IMR-90 (cell line): ENCODE data around the gene SARS1. TPM values are rescaled to one million over a fixed set of nuclear protein-coding genes. Genes with fewer than 3 reads are reported as not detected.

Experiments used
- ATAC-seq: fragments of 200-7000 bp; cut with Tn5 transposase; 2 replicates; pipeline ENCODE4 v1.9.1; 2020; ENCODE audit warnings: low read depth, mild to moderate bottlenecking, moderate library complexity
- BruUV-seq: library from RNA; stranded (reverse); fragments of 400-500 nt; replicated peaks from 2 replicates; lab custom pipeline; 2021; lab: Mats Ljungman, UMichigan
- CTCF ChIA-PET: fragments of 300-600 bp; formaldehyde crosslinking; extraction: SDS; loops from one replicate; lab custom pipeline; 2021; ENCODE audit warnings: antibody characterized with exemption; lab: Yijun Ruan, JAX
- POLR2A ChIA-PET: fragments of 300-600 bp; sonication (Branson Sonifier 250); formaldehyde crosslinking; loops from one replicate; lab custom pipeline; 2022; ENCODE audit warnings: antibody characterized with exemption; ENCODE audit not compliant: unreplicated experiment; lab: Charles Lee
- DNase-seq: peaks from one replicate; pipeline ENCODE4 v3.0.0; 2013
- H2AFZ ChIP-seq: replicated peaks from 2 replicates; pipeline ENCODE3; 2013; ENCODE audit warnings: low read length, mild to moderate bottlenecking; ENCODE audit not compliant: poor library complexity
- H2AK5ac ChIP-seq: 2 replicates; pipeline ENCODE4 v1.6.1; 2013; ENCODE audit warnings: low read depth, low read length, inconsistent platforms
- H2AK9ac ChIP-seq: replicated peaks from 2 replicates; pipeline ENCODE3; 2013; ENCODE audit warnings: mild to moderate bottlenecking, low read depth, low read length, moderate library complexity; ENCODE audit not compliant: poor library complexity
- H2BK120ac ChIP-seq: 2 replicates; pipeline ENCODE4 v1.6.1; 2013; ENCODE audit warnings: low read depth, low read length, inconsistent platforms
- H2BK15ac ChIP-seq: 3 replicates; pipeline ENCODE4 v1.6.1; 2013; ENCODE audit warnings: low read depth, low read length, inconsistent platforms
- H2BK20ac ChIP-seq: 2 replicates; pipeline ENCODE4 v1.6.1; 2013; ENCODE audit warnings: low read depth, mild to moderate bottlenecking, inconsistent platforms, low read length, moderate library complexity
- H2BK5ac ChIP-seq: 2 replicates; pipeline ENCODE4 v1.6.1; 2013; ENCODE audit warnings: mild to moderate bottlenecking, low read depth, low read length, inconsistent platforms; ENCODE audit not compliant: poor library complexity, severe bottlenecking
- H3K14ac ChIP-seq: replicated peaks from 2 replicates; pipeline ENCODE4 v1.6.1; 2013; ENCODE audit warnings: low read depth, low read length, inconsistent platforms
- H3K18ac ChIP-seq: 2 replicates; pipeline ENCODE4 v1.6.1; 2013; ENCODE audit warnings: low read depth, low read length, control low read depth
- H3K23ac ChIP-seq: 2 replicates; pipeline ENCODE4 v1.6.1; 2013; ENCODE audit warnings: low read depth, low read length, inconsistent platforms
- H3K27ac ChIP-seq: 2 replicates; pipeline ENCODE4 v1.5.1; 2013; ENCODE audit warnings: mild to moderate bottlenecking, control low read depth, low read length; ENCODE audit not compliant: insufficient read depth
- H3K27me3 ChIP-seq: 2 replicates; pipeline ENCODE4 v1.6.1; 2013; ENCODE audit warnings: low read length; ENCODE audit not compliant: control insufficient read depth, insufficient read depth
- H3K36me3 ChIP-seq: 2 replicates; pipeline ENCODE4 v1.6.1; 2013; ENCODE audit warnings: low read length, mixed read lengths; ENCODE audit not compliant: control insufficient read depth, insufficient read depth
- H3K4ac ChIP-seq: 2 replicates; pipeline ENCODE4 v1.6.1; 2013; ENCODE audit warnings: low read depth, low read length, inconsistent platforms
- H3K4me1 ChIP-seq: 2 replicates; pipeline ENCODE4 v1.6.1; 2013; ENCODE audit warnings: low read length, mixed read lengths; ENCODE audit not compliant: control insufficient read depth, insufficient read depth
- H3K4me2 ChIP-seq: 2 replicates; pipeline ENCODE4 v1.6.1; 2013; ENCODE audit warnings: low read depth, mild to moderate bottlenecking, control low read depth, low read length, moderate library complexity
- H3K4me3 ChIP-seq: 2 replicates; pipeline ENCODE4 v1.5.1; 2013; ENCODE audit warnings: low read depth, mild to moderate bottlenecking, control low read depth, low read length, moderate library complexity; ENCODE audit not compliant: insufficient read depth
- H3K56ac ChIP-seq: 2 replicates; pipeline ENCODE4 v1.6.1; 2013; ENCODE audit warnings: low read length, inconsistent platforms; ENCODE audit not compliant: insufficient read depth; ENCODE audit errors: extremely low read depth
- H3K79me1 ChIP-seq, 2 experiments: 2 replicates each; pipeline ENCODE4 v1.6.1; 2013; ENCODE audit warnings: low read length in 2 of 2, inconsistent platforms in 1 of 2, low read depth in 1 of 2
- H3K9ac ChIP-seq: 2 replicates; pipeline ENCODE4 v1.6.1; 2013; ENCODE audit warnings: low read depth, low read length, control low read depth
- H3K9me1 ChIP-seq: 2 replicates; pipeline ENCODE4 v1.6.1; 2013; ENCODE audit warnings: low read length, inconsistent platforms; ENCODE audit not compliant: insufficient read depth
- H3K9me3 ChIP-seq: 2 replicates; pipeline ENCODE4 v1.6.1; 2013; ENCODE audit warnings: low read length; ENCODE audit not compliant: control insufficient read depth, insufficient read depth
- H4K20me1 ChIP-seq: 2 replicates; pipeline ENCODE4 v1.6.1; 2013; ENCODE audit warnings: low read length, inconsistent platforms; ENCODE audit not compliant: insufficient read depth
- H4K5ac ChIP-seq: 2 replicates; pipeline ENCODE4 v1.6.1; 2013; ENCODE audit warnings: mild to moderate bottlenecking, low read depth, low read length, control low read depth
- H4K8ac ChIP-seq, 2 experiments: 2 replicates each; pipeline ENCODE4 v1.6.1; 2013; ENCODE audit warnings: low read depth in 2 of 2, low read length in 2 of 2, control low read depth in 1 of 2, inconsistent platforms in 1 of 2
- H4K91ac ChIP-seq: 2 replicates; pipeline ENCODE4 v1.6.1; 2013; ENCODE audit warnings: low read depth, low read length, inconsistent platforms; ENCODE audit not compliant: insufficient read depth
- CHD1 ChIP-seq: IDR thresholded peaks from 2 replicates; pipeline ENCODE4 v1.6.1; 2012; ENCODE audit warnings: low read depth, low read length, improper control_type of control experiment
- CTCF ChIP-seq: conservative IDR thresholded peaks from 2 replicates; pipeline ENCODE4 v1.5.1; 2012; ENCODE audit warnings: mild to moderate bottlenecking, low read depth, low read length, improper control_type of control experiment
- MAZ ChIP-seq: IDR thresholded peaks from 2 replicates; pipeline ENCODE4 v1.6.1; 2012; ENCODE audit warnings: low read depth, mild to moderate bottlenecking, low read length, improper control_type of control experiment, moderate library complexity, borderline replicate concordance
- NFE2L2 ChIP-seq: fragments of 150-350 bp; IDR thresholded peaks from 2 replicates; pipeline ENCODE4 v1.6.1; 2016; ENCODE audit warnings: low read depth, mild to moderate bottlenecking, low read length
- POLR2A ChIP-seq: IDR thresholded peaks from 2 replicates; pipeline ENCODE4 v1.6.1; 2012; ENCODE audit warnings: mild to moderate bottlenecking, low read depth, low read length
- RAD21 ChIP-seq: IDR thresholded peaks from 2 replicates; pipeline ENCODE4 v1.6.1; 2012; ENCODE audit warnings: low read length, improper control_type of control experiment
- SMC3 ChIP-seq: fragments of 150-350 bp; IDR thresholded peaks from 2 replicates; pipeline ENCODE4 v1.6.1; 2016; ENCODE audit warnings: low read depth, mild to moderate bottlenecking, antibody characterized with exemption, low read length, moderate library complexity
- WGBS, 2 experiments: methylation state at CpG; one replicate each; pipeline versions ENCODE4 v1.1.5 to v1.1.7; 2013; ENCODE audit warnings: missing lambda C conversion rate in 2 of 2; ENCODE audit not compliant: insufficient read length in 1 of 2; ENCODE audit errors: extremely low coverage in 2 of 2; 5-methylcytosine and 5-hydroxymethylcytosine counted together
- dilution Hi-C: fragments of 300-500 bp; cut with HindIII; formaldehyde crosslinking; loops from one replicate; pipeline ENCODE4 v1.14.3; 2018; ENCODE audit warnings: low sequenced_read_pairs; ENCODE audit not compliant: unreplicated experiment
- in situ Hi-C: fragments of 300-500 bp; cut with MboI; formaldehyde crosslinking; loops from 3 replicates; pipeline ENCODE4 v1.14.3; 2019; ENCODE audit warnings: low sequenced_read_pairs, inconsistent platforms, mixed read lengths
- intact Hi-C: fragments of 100-400 bp; cut with micrococcal nuclease; formaldehyde crosslinking; loops from 2 replicates; pipeline ENCODE4 v1.10.0; 2022
- polyA plus RNA-seq, 3 experiments: library from polyadenylated mRNA; depleted of rRNA; stranded (reverse); fragments of >200 nt; gene quantifications; 2 replicates each; pipeline ENCODE4 v1.2.3, GENCODE V29; 2012; ENCODE audit warnings: low replicate concordance in 1 of 3
- total RNA-seq: library from RNA; depleted of rRNA; stranded (reverse); fragments of >200 nt; gene quantifications from 2 replicates; pipeline ENCODE4 v1.2.3, GENCODE V29; 2012

The SARS1 gene
- total and polyA plus RNA-seq, 2 of the 4 experiments (the other 2 are of a cell fraction) = 231 to 348 TPM

GRCh38 chr1:109193653-109194590, 19.8 kb upstream of the SARS1 start:
- no TSS peak for BruUV-seq
- in situ Hi-C loops = no loop called here
- Histone ChIP-seq H2BK120ac (peak overlapping the region; percentile 75), H2AK9ac (no peak overlapping the region), H3K9me3 (no peaks in the 10 kb centered on the region), H3K9me1 (peaks cover 26% of the 10 kb centered on the region), H3K18ac (no peak overlapping the region), H2AFZ (peak overlapping the region; percentile 82), H3K79me1 (0 out of 4 replicates have a peak, but pooled peaks cover 0 to 3% of the 10 kb centered on the region in 2 experiments), H3K4me2 (no peak overlapping the region), H3K14ac (0 out of 2 replicates have a peak overlapping the region, but pooled peaks have one; percentile 46), H3K27me3 (no peaks in the 10 kb centered on the region), H3K23ac (no peak overlapping the region), H3K56ac (no peak overlapping the region), H2AK5ac (peak overlapping the region; percentile 32; the same call in 1 of the 2 replicates), H2BK20ac (peak overlapping the region; percentile 26; the same call in 1 of the 2 replicates), H3K4ac (peak overlapping the region; percentile 64), H3K9ac (no peak overlapping the region), H4K91ac (peak overlapping the region; percentile 26; the same call in 1 of the 2 replicates), H4K5ac (no peak overlapping the region), H2BK15ac (no peak overlapping the region), H4K20me1 (no peaks in the 10 kb centered on the region), H3K36me3 (no peaks in the 10 kb centered on the region), H4K8ac (peak overlapping the region in 1 of 2 experiments; percentile 67; a peak in 1 of 4 replicates), H3K27ac (no peak overlapping the region), H2BK5ac (no peak overlapping the region), H3K4me3 (no peak overlapping the region), H3K4me1 (peaks cover 20% of the 10 kb centered on the region)
- ChIA-PET CTCF (interaction anchor here (0.5 to 0.7 kb wide), 3 partner anchors 34 to 280 kb away, joined by 3 read pairs; no protein-coding TSS in a partner anchor), POLR2A (no interaction called here)
- DNase-seq (no peak), ATAC-seq (no peak)
- intact Hi-C loops = loop anchor here (5.0 kb wide), 1 partner anchor 92 kb away; no protein-coding TSS in a partner anchor
- 50% methylated on average over 4 of the region's 14 CpGs; no CpG with 5 or more reads in 1 of the 2 experiments for WGBS, 2 experiments
- peak; percentile 47 for TF ChIP-seq RAD21
- TF ChIP-seq POLR2A = no peak
- TF ChIP-seq CTCF = peak; percentile 46
- no peak for TF ChIP-seq MAZ
- no peak for TF ChIP-seq CHD1
- peak; percentile 28; the same call in 1 of the 2 replicates for TF ChIP-seq SMC3
- no peak for TF ChIP-seq NFE2L2
- dilution Hi-C loops = no loop called here
